HG03108 (cell line): ENCODE measurements around the gene SYDE1.

Source experiments
- ATAC-seq: cut with Tn5 transposase; IDR thresholded peaks from one replicate; pipeline ENCODE4 v1.9.1; 2021; ENCODE audit warnings: moderate library complexity; ENCODE audit not compliant: unreplicated experiment

Gene SYDE1

DNA sequence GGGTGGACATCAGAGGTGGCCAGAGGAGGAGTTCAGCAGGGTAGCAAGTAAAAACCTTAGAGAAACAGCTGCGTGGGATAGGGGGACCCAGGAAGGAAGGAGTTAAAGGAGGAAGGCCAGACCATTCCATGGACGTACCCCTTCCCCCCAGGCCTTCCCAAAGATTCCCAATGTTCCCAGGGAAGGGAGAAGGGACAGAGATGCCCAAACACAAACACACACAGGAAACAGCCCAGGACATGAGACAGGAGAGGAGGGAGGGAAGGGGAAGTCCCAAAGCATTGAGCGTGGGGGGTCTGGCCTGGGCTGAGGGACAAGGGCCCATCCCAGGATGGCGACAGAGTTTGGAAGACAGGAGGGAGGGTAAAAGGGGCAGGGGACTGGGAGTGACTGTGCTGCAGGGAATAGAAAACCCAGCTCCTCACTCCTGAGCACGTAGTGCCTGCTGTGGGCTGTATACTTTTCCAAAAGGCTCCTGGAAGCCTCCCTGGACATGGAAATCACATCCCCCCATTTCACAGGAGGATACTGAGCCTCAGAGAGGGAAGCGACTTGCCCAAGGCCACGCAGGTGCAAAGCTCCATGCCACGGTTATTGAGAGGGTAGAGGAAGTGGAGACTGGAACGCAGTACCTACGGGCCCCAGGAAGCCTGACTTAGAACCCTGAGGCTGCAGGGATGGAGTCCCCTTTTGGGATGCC, 1.1 kb downstream of the SYDE1 start:
- ATAC-seq, result no peak

DNA sequence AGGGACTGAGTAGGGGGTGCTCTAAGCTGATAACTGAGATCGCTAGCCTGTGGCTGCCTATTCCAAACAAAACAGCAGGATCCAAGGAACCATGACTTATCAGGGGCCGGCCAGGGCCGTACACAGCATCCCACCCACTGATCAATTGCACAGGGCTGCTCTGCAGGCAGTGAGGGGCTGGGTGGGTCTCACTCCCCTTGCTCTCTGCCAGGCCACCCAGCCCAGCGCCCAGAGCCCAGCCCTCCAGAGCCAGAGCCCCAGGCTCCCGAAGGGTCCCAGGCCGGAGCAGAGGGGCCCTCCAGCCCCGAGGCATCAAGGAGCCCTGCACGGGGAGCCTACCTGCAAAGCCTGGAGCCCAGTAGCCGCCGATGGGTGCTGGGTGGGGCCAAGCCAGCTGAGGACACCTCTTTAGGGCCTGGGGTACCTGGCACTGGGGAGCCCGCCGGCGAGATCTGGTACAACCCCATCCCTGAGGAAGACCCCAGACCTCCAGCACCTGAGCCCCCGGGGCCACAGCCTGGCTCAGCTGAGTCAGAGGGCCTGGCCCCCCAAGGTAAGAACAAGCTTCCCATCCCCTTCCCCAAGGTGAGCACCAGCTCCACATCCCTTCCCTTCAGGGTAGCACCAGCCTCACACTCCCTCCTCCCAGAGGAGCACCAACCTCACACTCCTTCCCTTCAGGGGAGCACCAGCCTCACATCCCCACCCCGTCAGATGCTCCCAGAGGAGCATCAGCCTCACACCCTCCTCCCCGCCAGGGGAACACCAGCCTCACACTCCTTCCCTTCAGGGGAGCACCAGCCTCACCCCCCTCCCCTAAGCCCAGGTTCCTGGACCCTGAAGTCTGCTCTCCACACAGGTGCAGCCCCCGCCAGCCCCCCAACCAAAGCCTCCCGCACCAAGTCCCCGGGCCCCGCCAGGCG, 1.9 kb downstream of the SYDE1 start:
- ATAC-seq, result no peak

DNA sequence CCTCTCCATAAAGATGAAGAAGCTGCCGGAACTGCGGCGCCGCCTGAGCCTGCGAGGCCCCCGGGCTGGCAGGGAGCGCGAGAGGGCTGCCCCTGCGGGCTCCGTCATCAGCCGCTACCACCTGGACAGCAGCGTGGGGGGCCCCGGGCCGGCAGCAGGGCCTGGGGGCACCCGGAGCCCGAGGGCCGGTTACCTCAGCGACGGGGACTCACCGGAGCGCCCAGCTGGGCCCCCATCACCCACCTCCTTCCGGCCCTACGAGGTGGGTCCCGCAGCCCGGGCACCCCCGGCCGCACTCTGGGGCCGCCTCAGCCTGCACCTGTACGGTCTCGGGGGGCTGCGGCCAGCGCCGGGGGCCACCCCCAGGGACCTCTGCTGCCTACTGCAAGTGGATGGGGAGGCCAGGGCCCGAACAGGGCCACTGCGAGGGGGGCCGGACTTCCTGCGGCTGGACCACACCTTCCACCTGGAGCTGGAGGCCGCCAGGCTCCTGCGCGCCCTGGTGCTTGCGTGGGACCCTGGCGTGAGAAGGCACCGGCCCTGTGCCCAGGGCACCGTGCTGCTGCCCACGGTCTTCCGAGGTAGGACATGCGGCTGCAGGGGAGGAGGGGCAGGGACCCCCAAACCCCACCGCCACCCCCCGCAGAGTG, 2.7 kb downstream of the SYDE1 start:
- no peak for ATAC-seq

DNA sequence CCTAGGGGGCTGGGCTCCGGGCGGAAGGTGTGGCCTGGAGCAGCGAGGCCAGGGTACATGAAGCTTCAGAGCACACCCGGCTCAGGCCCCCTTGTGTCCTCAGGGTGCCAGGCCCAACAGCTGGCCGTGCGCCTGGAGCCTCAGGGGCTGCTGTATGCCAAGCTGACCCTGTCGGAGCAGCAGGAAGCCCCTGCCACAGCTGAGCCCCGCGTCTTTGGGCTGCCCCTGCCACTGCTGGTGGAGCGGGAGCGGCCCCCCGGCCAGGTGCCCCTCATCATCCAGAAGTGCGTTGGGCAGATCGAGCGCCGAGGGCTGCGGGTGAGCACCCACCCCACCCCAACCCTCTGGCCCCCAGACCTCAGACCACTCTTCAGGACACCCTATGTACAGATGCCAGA, 3.2 kb downstream of the SYDE1 start:
- ATAC-seq, result no peak

DNA sequence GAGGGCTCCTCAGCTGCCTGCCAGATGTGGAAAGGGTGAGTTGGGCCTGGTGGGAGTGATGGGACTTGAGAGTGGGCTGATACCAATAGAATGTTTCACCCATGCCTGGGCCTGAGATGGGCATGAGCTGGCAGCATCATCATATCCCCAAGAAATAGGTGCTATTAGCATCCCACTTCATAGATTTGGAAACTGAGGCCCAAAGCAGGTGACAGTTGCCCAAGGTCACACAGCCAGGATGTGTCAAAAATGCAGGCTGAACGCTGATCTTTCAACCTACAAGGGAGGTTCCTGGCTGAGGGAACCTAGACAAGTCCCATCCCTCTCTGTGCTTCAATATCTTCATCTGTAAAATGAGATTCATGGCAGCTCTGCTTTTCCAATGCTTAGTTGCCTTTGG, 4.6 kb downstream of the SYDE1 start:
- no peak for ATAC-seq

DNA sequence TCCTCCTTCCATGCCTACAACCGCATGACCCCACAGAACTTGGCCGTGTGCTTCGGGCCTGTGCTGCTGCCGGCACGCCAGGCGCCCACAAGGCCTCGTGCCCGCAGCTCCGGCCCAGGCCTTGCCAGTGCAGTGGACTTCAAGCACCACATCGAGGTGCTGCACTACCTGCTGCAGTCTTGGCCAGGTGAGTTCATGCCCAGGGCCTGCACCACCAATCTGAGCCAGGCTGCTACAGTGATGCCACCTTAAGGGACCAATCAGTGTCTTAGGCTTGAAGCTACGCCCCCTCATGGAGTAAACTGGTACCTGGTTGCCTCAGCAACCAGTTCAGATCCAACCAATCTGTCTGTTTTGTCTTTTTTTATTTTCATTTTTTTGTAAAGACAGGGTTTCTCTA, 5.2 kb downstream of the SYDE1 start:
- ATAC-seq, result no peak

DNA sequence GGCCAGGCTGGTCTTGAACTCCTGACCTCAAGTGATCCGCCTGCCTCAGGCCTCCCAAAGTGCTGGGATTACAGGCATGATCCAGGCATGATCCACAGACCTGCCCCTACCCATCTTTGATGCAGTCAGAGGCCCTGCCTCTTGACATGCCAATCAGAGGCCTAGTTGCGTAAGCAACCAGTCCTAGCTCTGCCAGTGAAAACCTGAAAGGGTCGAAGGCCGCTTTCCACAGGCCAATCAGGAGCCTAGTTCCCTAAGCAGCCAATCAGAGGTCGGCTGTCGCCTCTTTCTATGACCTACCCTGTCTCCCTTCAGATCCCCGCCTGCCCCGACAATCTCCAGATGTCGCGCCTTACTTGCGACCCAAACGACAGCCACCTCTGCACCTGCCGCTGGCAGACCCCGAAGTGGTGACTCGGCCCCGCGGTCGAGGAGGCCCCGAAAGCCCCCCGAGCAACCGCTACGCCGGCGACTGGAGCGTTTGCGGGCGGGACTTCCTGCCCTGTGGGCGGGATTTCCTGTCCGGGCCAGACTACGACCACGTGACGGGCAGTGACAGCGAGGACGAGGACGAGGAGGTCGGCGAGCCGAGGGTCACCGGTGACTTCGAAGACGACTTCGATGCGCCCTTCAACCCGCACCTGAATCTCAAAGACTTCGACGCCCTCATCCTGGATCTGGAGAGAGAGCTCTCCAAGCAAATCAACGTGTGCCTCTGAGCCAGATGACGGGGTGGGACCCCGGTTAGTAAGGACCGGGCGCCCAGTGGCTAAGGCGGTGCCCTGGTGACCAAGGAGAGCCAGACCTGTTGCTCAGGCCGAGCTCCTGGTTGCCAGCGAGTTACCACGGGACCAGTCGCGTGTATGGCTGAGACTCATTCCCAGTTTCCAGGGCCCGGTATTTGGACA, 6.3 kb downstream of the SYDE1 start:
- ATAC-seq, result no peak

DNA sequence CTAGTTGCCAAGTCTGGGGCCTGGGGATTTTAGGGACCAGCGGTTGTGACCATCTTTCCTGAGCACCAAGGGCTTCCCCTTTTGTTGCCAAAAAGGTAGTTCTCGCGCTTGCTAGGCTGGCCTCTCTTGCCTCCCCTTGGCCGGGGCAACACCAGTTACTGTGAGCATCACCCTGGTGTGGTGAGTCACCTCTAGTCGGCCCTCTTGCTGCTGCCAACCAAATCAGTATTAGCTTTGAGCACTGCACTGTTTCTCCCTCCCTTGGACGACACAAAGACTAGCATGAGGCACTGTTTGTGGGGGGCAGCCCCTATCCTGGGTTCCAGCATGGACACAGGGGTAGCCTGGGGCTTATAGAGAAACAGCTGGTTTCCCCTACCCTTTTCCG, 6.9 kb downstream of the SYDE1 start:
- ATAC-seq, result no peak

DNA sequence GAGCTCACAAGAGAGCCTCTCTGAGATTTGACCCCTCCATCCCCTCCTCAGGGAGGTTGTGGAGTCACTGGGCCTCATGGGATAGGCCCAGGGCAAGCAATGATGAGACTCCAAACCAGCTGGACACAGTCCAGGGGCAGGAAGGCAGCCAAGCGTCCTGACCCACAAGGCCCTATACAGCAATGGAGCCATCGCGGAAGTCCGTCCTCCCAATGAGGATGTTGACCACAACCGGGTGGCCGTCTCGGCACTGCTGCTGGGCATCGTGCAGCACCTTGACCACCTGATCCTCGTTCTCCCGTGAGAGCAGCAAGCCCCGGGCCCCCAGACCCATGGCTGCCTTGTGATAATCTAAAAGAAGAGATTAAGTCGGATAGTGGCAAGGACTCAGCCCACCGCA, 7.9 kb downstream of the SYDE1 start:
- ATAC-seq, result no peak

DNA sequence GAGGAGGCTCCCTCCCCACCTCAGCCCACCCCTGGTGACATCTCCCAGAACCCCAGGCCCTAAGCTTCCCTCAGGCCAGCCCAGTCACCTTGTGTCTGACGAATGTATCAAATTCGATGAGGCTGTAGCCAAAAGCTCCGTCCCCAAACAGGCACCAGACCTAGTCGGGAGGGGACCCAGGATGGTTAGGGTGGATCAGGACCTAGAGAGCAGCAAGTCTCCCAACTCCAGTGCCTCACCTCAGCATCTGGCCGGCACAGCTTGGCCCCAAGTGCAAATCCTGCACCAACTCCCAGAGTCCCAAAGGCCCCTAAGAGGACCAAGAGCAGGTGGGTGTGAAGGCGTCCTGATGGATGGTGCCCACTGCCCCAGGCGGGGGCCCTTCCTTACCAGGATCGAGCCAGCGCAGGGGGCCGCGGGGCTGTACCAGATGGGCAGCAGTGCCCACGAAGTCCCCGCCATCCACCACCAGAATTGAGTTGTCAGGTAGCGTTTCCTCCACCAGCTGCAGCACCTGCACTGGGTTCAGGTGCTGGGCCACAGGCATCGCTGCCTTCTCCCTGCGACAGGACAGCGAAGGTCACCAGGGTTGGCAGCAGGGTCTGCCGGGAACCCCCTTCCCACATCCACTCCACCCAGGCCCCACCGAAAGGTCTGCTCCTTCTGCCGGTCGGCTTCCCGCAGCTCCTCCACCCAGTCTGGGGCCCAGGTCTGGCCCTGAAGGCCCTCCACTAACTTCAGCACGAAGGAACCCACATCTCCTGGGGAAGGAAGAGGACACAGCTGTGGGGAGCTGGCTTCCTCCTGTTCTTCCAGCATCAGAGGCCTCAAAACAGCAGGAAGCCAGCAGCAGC, 8.8 kb downstream of the SYDE1 start:
- ATAC-seq, result no peak

DNA sequence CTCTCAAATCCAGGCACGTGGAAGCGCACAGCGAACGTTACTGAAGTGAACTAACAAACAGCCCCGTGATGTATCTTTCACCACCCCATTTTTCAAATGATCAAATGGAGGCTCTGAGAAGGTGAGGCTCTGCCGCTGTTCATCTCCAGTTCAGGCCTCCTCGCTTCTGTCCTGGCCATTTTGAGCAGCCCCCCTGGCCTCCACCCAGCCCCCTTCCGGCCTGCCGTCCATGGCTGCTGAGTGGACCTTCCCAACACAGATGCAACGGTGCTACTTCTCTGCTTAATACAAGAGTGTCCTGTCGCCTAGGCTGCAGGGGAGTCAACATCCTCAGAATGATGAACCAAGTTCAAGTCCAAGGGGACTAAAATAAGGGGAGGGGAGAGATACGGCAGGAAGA, 9.7 kb downstream of the SYDE1 start:
- no peak for ATAC-seq

DNA sequence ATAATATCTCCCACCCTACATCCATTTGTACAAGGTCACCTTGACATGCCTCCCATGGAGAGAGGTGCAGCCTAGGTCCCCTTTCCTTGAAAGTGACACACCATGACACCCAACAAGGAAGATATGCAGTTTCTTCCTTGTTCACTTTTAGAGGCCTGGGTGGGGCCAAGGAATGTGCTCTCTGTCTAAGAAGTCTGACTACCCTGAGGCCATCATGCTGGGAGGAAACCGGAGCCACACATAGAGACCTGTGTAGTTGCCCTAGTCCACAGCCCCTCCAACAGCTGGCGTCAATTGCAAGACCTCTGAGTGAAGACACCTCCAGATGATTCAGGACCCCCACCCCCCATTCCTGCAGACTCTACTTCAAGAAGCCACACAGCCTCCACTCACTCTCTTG, 11.0 kb downstream of the SYDE1 start:
- ATAC-seq, result no peak

DNA sequence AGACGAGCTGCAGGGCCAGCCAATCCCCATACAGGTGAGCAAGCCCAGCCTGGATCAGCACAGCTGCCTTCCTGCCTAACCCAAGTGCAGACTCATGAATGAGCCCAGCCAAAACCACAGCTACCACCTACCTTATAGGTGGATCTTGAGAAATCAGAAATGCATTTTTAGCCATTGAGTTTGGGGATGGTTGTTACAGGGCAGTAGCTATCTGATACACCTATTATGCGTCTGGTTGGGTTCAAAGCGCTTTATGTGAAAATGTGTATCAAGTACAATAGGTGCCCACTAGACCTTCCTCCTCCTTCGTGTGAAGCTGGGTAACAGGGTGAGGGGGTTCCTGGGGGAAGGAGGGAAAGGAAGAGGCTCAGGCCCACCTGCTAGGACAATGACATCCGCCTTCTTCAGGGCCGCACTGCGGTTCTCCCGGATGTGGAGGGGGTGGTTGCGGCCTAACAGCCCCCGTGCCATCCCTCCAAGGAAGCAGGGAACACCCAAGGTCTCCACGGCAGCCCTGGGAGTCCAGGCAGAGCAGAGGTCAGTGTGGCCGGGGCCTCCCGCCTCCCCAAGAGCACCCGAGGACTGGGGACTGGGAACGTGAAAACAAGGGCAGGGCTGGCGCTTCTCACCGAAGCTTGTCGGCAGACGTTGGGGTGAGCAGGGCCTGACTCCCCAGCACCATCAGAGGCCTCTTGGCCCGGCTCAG, 11.7 kb downstream of the SYDE1 start:
- no peak for ATAC-seq

DNA sequence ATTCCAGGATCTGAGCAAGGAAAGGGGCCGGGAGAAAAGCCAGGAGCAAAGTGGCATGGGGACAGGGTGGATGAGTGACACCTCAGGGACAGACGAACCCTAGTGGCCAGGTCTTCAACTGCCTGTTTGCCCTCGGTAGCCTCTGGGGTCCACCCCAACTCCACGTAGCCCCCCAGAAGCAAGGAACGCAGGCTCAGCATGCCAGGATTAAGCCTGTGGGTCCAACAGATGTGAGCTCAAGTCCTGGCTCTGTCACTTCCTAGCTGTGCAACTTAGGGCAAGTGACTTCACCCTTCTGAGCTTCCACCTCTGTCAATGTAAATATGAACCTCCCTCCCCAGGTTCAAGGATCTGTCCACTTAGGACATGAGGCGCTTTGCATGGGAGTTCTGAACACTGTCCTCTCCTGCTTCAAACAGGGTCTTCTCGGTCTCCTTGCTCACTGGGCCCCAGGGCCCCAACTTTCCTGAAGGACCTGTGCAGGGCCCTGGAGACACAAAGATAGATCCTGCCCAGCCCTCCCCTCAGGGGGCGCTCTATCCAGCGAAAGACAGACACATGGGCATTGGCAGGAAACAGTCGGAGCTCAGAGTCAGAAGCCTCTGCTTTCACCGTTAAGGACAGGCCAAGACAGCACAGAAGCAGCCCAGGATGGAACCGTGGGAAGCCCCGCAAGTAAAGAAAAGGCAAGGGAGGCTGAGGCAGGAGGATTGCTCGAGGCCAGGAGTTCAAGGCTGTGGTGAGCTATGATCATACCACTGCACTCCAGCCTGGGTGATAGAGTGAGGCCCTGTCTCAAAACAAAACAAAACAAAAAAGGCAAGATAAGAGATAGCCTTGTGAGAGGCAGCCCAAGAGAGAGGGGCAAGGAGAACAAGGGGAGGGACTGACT, 13.2 kb downstream of the SYDE1 start:
- ATAC-seq, result no peak

DNA sequence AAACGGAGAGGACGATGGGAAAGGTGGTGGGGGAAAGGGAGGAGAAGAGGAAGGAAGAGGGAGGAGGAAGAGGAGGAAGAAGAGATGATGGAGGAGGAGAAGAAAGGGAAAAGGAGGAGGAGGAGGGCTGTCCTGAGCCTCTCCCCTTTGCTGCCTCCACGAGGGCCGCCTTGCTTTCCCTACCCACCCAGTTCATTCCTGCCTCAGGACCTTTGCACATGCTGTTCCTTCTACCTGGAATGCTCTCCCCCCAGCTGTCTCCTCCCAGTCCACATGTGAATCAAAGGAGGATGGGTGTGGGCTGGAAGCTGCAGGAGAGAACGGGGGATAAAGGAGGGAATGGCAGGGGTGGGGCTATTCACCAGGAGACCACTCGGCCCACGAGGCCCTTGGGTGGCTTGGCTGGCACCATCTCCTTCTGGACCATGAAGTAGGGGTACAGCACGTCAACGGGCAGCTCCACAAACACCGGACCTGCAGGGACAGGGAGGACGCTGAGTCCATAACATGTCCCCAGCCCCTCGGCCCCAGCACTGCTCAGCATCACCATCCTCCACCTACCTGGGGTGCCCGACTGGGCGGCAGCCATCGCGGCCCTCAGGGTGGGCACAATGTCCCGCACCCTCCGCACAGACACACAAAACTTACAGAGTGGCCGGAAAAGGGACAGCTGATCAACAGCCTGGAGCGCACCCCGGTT, 15.3 kb downstream of the SYDE1 start:
- ATAC-seq, result no peak

DNA sequence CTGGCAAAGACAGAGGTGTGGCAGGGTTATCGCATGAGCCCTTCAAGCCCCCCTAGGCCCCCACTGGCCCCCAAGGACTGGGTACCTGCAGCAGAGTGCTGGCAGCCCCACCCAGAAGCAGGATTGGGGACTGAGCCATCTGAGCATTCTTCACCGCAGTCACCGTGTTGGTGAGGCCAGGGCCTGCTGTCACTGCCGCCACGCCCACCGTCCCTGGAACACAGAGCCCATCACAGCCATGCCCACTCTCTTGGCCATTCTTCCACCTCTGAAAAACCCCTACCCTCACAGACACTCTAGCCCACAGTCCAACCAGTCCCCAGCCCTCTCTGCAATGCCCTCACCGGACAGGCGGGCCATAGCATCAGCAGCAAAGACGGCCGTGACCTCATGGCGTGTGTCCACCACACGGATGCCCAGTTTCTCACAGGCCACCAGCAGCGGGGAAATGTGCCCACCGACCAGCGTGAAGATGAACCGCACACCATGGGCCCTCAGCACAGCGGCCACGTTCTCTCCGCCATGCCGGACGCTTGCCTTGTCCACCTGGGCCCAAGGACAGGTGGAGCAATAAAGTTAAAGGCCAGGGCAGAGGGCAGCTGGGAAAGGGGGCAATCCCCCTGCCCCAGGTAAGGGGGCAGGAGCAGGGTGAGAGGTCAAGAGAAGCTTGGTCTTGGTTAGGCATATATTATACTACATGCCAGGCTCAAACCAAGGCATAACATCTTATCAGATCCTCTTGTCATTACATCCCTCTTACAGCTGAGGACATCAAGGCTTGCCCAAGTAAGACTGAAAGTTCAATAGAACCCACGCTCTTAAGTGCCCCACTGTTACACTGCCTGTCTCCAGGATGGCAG, 16.1 kb downstream of the SYDE1 start:
- ATAC-seq, result no peak

DNA sequence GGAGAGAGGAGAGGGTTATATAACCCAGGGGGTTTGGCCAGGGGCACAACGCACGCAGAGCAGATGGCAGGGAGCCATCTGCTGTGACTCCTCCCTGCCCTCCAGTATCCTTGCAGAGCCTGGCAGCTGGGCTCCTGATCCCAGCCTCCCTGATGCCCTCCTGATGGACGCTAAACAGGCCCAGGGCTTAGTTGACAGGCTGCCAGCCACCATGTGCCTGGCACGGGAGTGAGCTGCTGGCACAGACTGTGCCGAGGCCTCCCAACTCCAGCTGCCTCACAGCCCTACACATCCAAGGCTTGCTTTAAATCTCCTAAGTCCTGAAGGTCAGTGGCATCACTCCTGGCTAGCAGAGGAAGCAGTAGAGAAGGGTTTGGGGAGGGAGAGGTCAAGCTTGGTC, 16.7 kb downstream of the SYDE1 start:
- no peak for ATAC-seq
